Activated T-helper 1 cell treated with anti-CD3 and anti-CD28 coated beads, Interleukin-12 subunit alpha, Interleukin-12 subunit beta, Interleukin-2, Interleukin-4 antibody, amounts not matched to agents 30 ng/mL and 10 ng/mL and 1 ng/mL, durations not matched to agents 14 hours and 24 hours and 36 hours (primary cell): ENCODE measurements around the gene GPR156. TPM values are rescaled to one million over a fixed set of nuclear protein-coding genes. Genes with fewer than 3 reads are reported as not detected.
"Not testable (repeated sequence)": the region's sequence is repeated elsewhere in the genome, so short reads cannot be mapped to it uniquely, and the experiment has no call there.

ENCODE experiments used
- DNase-seq: peaks from one replicate; pipeline ENCODE4 v3.0.0; 2021; ENCODE audit warnings: low spot score
- H3K27ac Mint-ChIP-seq: one replicate; pipeline ENCODE4 v1.8.0; 2021; ENCODE audit warnings: mild to moderate bottlenecking, mixed read lengths
- H3K27me3 Mint-ChIP-seq: one replicate; pipeline ENCODE4 v1.8.0; 2022; ENCODE audit warnings: mild to moderate bottlenecking, moderate library complexity, mixed read lengths; ENCODE audit not compliant: insufficient read depth
- H3K36me3 Mint-ChIP-seq: one replicate; pipeline ENCODE4 v1.8.0; 2021; ENCODE audit warnings: low read depth, mixed read lengths
- H3K4me1 Mint-ChIP-seq: one replicate; pipeline ENCODE4 v1.8.0; 2021; ENCODE audit warnings: low read depth, mixed read lengths
- H3K4me3 Mint-ChIP-seq: one replicate; pipeline ENCODE4 v1.8.0; 2021; ENCODE audit warnings: mild to moderate bottlenecking, moderate library complexity, mixed read lengths
- H3K9me3 Mint-ChIP-seq: one replicate; pipeline ENCODE4 v1.8.0; 2021; ENCODE audit warnings: mixed read lengths
- intact Hi-C: fragments of 100-400 bp; cut with micrococcal nuclease; formaldehyde crosslinking; loops from one replicate; pipeline ENCODE4 v1.15.1; 2024
- total RNA-seq: library from RNA; stranded (reverse); gene quantifications from 2 replicates; pipeline ENCODE4 v1.2.3, GENCODE V29; 2022

The GPR156 gene
- total RNA-seq, 1 donor from 2014 or later: 0.18 TPM

DNA sequence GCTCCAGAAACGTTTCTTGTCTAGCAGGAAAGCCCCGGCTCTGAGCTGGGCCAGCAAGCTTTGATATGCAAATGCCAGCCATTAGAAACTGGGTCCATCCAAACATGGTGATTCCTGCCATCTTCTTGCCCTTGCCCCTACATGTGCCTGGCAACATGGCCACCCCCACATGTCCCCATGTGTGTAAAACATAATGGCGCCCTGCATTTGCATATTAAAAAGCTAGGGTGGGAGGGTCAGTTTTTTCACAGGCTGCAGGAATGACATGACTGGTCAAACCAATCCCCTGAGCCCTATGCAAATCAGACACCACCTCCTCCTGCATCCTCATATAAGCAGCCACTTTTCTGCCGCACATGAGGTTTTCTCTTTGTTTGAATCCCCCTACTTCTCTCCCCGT lies 21.2 kb downstream of the GPR156 start:
- intact Hi-C loops: no loop called here

DNA sequence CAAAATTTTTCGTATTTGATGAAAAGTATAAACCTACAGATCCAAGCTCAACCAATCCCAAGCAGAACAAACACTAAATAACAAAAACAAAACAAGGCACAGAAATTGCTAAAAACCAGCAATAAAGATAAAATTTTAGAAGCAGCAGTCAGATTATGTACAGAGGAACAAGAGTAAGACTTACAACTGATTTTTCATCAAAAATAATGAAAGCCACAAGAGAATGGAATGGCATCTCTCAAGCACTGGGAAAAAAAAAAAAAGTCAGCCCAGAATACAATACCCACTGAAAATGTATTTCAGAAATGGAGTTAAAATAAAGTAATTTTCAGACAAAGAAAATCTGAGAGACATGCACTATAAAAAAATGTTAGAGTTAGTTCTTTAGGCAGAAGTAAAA lies 27.0 kb downstream of the GPR156 start:
- intact Hi-C loops: no loop called here
- Mint-ChIP-seq H3K4me1 (no peaks in the 10 kb centered on the region), H3K9me3 (peaks cover 16% of the 10 kb centered on the region), H3K4me3 (no peak overlapping the region), H3K27me3 (peaks cover 4% of the 10 kb centered on the region), H3K36me3 (no peaks in the 10 kb centered on the region), H3K27ac (no peak overlapping the region)
- no peak for DNase-seq

More for the DNA sequence above, 21.2 kb downstream of the GPR156 start:
- Mint-ChIP-seq H3K36me3 (no peaks in the 10 kb centered on the region), H3K4me1 (no peaks in the 10 kb centered on the region), H3K27ac (no peak overlapping the region), H3K9me3 (no peaks in the 10 kb centered on the region), H3K4me3 (no peak overlapping the region), H3K27me3 (no peaks in the 10 kb centered on the region)
- no peak for DNase-seq

GRCh38 chr3:120245386-120245785 lies 39.6 kb downstream of the GPR156 start:
- H3K36me3 Mint-ChIP-seq: no peaks in the 10 kb centered on the region
- H3K9me3 Mint-ChIP-seq: no peaks in the 10 kb centered on the region
- no peak for DNase-seq
- H3K27me3 Mint-ChIP-seq: peaks cover 26% of the 10 kb centered on the region
- no peaks in the 10 kb centered on the region for H3K4me1 Mint-ChIP-seq
- no peak overlapping the region for H3K27ac Mint-ChIP-seq
- intact Hi-C loops: no loop called here
- no peak overlapping the region for H3K4me3 Mint-ChIP-seq

- intact Hi-C loops: loop anchor here (1.0 kb wide), 5 partner anchors 104 to 550 kb away; partner anchors contain the start of gene LRRC58
- DNase-seq: no peak
- H3K4me1 Mint-ChIP-seq: no peaks in the 10 kb centered on the region
- H3K9me3 Mint-ChIP-seq: no peaks in the 10 kb centered on the region
- no peak overlapping the region for H3K4me3 Mint-ChIP-seq
- peaks cover 26% of the 10 kb centered on the region for H3K27me3 Mint-ChIP-seq
- H3K27ac Mint-ChIP-seq: no peak overlapping the region
- H3K36me3 Mint-ChIP-seq: no peaks in the 10 kb centered on the region
These were observed 40.2 kb downstream of the GPR156 start for GRCh38 chr3:120244834-120245225.

GRCh38 chr3:120239644-120240043 lies 45.4 kb downstream of the GPR156 start:
- no peaks in the 10 kb centered on the region for H3K4me1 Mint-ChIP-seq
- no peak overlapping the region for H3K27ac Mint-ChIP-seq
- intact Hi-C loops: no loop called here
- H3K36me3 Mint-ChIP-seq: no peaks in the 10 kb centered on the region
- no peak overlapping the region for H3K4me3 Mint-ChIP-seq
- no peaks in the 10 kb centered on the region for H3K9me3 Mint-ChIP-seq
- no peak for DNase-seq
- peaks cover 29% of the 10 kb centered on the region for H3K27me3 Mint-ChIP-seq

- intact Hi-C loops: no loop called here
- no peaks in the 10 kb centered on the region for H3K4me1 Mint-ChIP-seq
- H3K27me3 Mint-ChIP-seq: no peaks in the 10 kb centered on the region
- H3K9me3 Mint-ChIP-seq: no peaks in the 10 kb centered on the region
- DNase-seq: no peak
- H3K4me3 Mint-ChIP-seq: no peak overlapping the region
- H3K36me3 Mint-ChIP-seq: no peaks in the 10 kb centered on the region
- no peak overlapping the region for H3K27ac Mint-ChIP-seq
These were observed 57.2 kb downstream of the GPR156 start for GRCh38 chr3:120227710-120228347.

- no peak overlapping the region for H3K4me3 Mint-ChIP-seq
- H3K27me3 Mint-ChIP-seq: peaks cover 3% of the 10 kb centered on the region
- H3K4me1 Mint-ChIP-seq: no peaks in the 10 kb centered on the region
- no peak overlapping the region for H3K27ac Mint-ChIP-seq
- DNase-seq: no peak
- H3K9me3 Mint-ChIP-seq: no peaks in the 10 kb centered on the region
- intact Hi-C loops: no loop called here
- H3K36me3 Mint-ChIP-seq: no peaks in the 10 kb centered on the region
These were observed 60.8 kb downstream of the GPR156 start for GRCh38 chr3:120224237-120224636.

DNA sequence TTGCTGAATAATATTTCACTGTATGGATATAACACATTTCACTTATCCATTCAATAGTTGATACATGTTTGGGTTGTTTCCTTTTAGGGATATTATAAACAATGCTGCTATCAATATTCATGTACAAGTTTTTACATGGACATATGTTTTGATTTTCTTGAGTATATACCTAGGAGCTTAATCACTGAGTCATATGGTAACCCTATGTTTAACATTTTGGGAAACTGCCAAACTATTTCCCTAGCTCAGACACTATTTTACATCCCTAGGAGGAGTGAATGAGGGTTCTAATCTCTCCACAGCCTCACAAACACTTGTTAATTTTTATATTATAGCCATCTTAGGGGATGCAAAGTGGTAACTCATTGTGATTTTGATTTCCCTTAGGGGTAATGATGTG lies 66.0 kb downstream of the GPR156 start:
- H3K4me3 Mint-ChIP-seq: no peak overlapping the region
- H3K9me3 Mint-ChIP-seq: no peaks in the 10 kb centered on the region
- H3K27me3 Mint-ChIP-seq: peaks cover 3% of the 10 kb centered on the region
- intact Hi-C loops: no loop called here
- H3K4me1 Mint-ChIP-seq: no peaks in the 10 kb centered on the region
- no peak overlapping the region for H3K27ac Mint-ChIP-seq
- DNase-seq: no peak
- H3K36me3 Mint-ChIP-seq: no peaks in the 10 kb centered on the region

DNA sequence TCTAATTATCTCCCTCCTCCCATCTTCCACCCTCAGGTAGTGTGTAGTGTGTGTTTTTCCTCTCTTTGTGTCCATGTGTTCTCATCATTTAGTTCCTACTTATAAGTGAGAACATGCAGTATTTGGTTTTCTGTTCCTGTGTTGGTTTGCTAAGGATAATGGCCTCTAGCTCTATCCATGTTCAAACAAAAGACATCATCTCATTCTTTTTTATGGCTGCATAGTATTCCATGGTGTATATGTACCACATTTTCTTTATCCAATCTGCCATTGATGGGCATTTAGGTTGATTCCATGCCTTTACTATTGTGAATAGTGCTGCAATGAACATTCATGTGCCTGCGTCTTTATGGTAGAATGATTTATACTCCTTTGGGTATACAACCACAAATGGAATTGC lies 68.4 kb downstream of the GPR156 start:
- H3K27ac Mint-ChIP-seq, H3K36me3 Mint-ChIP-seq, H3K4me3 Mint-ChIP-seq, H3K4me1 Mint-ChIP-seq, H3K9me3 Mint-ChIP-seq, H3K27me3 Mint-ChIP-seq, DNase-seq, intact Hi-C loops: not testable (repeated sequence)

- Mint-ChIP-seq H3K36me3 (no peaks in the 10 kb centered on the region), H3K4me1 (no peaks in the 10 kb centered on the region), H3K9me3 (no peaks in the 10 kb centered on the region), H3K4me3 (no peak overlapping the region), H3K27me3 (peaks cover 5% of the 10 kb centered on the region), H3K27ac (no peak overlapping the region)
- DNase-seq: no peak
- intact Hi-C loops: no loop called here
These were observed 70.8 kb downstream of the GPR156 start for GRCh38 chr3:120214176-120214575.

GRCh38 chr3:120212505-120212904 lies 72.5 kb downstream of the GPR156 start:
- H3K27ac Mint-ChIP-seq: no peak overlapping the region
- DNase-seq: no peak
- intact Hi-C loops: no loop called here
- H3K9me3 Mint-ChIP-seq: no peaks in the 10 kb centered on the region
- no peak overlapping the region for H3K4me3 Mint-ChIP-seq
- H3K27me3 Mint-ChIP-seq: peaks cover 5% of the 10 kb centered on the region
- H3K36me3 Mint-ChIP-seq: no peaks in the 10 kb centered on the region
- no peaks in the 10 kb centered on the region for H3K4me1 Mint-ChIP-seq

DNA sequence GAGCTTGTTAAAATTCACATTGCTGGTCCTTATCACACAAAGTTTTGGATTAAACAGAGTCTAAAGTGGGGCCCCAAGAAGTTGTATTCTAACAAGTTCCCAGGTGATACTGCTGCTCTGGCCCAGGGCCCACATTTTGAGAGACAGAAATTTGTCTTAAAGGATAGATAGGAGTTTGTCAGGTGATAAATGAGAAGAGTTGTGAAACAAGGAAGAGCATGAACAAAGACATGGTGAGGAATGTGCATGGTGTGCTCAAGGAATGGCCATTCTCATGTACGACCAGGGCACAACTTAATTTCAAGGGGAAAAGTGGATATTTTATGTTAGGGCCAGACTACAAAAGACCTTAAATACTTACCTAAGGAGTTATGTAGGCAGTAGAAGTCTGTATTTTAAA lies 75.6 kb downstream of the GPR156 start:
- Mint-ChIP-seq H3K4me1 (no peaks in the 10 kb centered on the region), H3K27me3 (peaks cover 5% of the 10 kb centered on the region), H3K4me3 (no peak overlapping the region), H3K9me3 (no peaks in the 10 kb centered on the region), H3K36me3 (no peaks in the 10 kb centered on the region), H3K27ac (no peak overlapping the region)
- no peak for DNase-seq
- intact Hi-C loops: no loop called here

DNA sequence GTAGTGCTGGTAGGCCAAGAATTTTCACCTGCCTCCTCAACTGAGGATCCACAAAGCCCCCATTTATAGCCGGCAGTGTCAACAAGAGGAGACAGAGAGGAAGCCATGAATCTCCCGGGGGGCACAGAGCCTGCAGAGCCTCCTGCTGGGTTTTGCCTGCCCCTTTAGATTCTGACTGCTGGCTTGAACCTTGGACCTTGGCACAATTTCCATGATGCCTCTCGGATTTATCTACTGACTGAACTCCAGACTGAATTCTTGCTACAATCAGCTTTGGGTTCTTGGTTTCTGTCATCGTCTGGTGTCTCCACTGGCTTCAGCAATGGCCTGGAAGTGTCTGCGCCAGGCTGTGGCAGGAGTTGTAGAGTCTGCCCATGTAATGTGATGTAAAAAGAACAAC lies 80.7 kb downstream of the GPR156 start:
- Mint-ChIP-seq H3K27me3 (no peaks in the 10 kb centered on the region), H3K27ac (no peak overlapping the region), H3K9me3 (no peaks in the 10 kb centered on the region), H3K4me1 (no peaks in the 10 kb centered on the region), H3K4me3 (no peak overlapping the region), H3K36me3 (no peaks in the 10 kb centered on the region)
- intact Hi-C loops: no loop called here
- no peak for DNase-seq

DNA sequence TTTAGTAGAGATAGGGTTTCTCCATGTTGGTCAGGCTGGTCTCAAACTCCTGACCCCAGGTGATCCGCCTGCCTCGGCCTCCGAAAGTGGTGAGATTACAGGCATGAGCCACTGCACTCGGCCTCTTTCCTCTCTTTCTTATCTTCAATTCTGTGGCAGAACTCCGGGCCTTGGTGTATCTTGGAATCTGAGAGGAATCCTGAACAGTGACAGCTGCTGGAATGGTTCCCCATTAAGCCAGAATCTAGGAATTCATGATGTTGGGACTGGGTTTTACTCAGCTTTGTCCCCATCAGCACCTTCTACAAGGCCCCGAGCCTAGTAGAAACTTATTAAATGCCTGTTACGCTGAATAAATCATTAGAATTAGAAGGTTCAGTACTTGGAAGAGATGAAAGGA lies 81.4 kb downstream of the GPR156 start:
- Mint-ChIP-seq H3K27ac (no peak overlapping the region), H3K4me1 (no peaks in the 10 kb centered on the region), H3K36me3 (no peaks in the 10 kb centered on the region), H3K4me3 (no peak overlapping the region), H3K9me3 (no peaks in the 10 kb centered on the region), H3K27me3 (no peaks in the 10 kb centered on the region)
- no peak for DNase-seq
- intact Hi-C loops: no loop called here
